OCI-M2 (cell line): ENCODE data around the gene PDGFC.
A peak's percentile ranks its signal among the peaks of the same experiment; 100 is the strongest.

Source experiments
- DNase-seq: peaks from one replicate; lab custom pipeline; 2025; ENCODE audit not compliant: unreplicated experiment; lab: John Stamatoyannopoulos, UW

The PDGFC gene, protein sequence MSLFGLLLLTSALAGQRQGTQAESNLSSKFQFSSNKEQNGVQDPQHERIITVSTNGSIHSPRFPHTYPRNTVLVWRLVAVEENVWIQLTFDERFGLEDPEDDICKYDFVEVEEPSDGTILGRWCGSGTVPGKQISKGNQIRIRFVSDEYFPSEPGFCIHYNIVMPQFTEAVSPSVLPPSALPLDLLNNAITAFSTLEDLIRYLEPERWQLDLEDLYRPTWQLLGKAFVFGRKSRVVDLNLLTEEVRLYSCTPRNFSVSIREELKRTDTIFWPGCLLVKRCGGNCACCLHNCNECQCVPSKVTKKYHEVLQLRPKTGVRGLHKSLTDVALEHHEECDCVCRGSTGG

DNA sequence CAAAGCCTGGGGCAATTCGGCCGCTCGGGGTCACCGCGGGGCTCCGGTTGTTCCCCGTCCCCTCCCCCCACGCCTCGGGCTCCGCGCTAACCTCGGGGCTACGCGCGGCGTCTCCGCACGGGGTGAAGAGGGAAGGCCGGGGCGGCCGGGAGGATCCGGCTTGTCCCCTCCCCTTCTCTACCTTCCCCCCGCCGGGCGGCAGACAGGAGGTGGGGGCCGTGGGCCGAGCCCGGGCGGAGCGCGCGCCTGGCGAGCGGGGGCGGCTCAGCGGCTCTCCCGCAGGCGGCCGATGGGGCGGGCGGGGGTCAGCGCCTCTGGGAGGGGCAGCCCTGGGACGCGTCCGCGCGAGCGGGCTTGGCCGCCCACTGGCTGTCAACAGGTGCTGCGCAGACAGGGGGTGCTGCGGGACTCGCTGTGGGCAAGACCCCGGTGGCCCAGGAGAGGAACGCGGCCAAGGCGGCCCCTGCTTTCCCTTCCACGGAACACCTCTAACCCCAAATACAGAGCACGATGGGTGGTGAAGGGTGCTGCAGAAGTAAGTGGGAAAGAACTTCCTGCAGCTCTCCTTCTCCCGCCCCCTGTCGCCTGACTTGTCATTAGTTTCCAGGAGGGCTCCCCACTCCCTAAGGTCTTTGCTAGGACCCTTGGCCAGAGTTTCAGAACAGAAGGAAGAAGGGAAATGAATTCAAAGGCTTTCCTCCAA lies at the start of gene PDGFC:
TSS of gene PDGFC (minus strand) at position 124 of the 703 bp plus-strand sequence. CDS start 896 bp downstream, outside the sequence.
- peak; percentile 64 for DNase-seq

DNA sequence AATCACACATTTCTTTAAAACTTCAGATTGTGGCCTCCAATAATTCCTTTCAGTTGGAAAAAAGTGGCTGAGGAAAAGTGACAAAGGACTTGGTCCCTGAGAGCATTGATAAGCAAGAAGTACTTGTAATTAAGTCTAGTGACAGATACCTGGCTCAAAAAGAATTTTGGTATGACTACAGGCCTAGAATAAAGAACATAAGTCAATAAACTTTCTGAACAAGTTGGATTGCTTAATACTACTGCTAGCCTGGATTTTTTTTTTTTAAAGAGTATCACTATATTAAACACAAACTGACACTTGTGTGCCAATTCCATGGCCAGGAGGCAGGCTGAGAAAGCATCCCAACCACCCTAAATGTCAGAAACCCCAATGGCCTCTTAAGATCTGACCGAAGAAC lies 49.3 kb upstream of the PDGFC start:
- no peak for DNase-seq

DNA sequence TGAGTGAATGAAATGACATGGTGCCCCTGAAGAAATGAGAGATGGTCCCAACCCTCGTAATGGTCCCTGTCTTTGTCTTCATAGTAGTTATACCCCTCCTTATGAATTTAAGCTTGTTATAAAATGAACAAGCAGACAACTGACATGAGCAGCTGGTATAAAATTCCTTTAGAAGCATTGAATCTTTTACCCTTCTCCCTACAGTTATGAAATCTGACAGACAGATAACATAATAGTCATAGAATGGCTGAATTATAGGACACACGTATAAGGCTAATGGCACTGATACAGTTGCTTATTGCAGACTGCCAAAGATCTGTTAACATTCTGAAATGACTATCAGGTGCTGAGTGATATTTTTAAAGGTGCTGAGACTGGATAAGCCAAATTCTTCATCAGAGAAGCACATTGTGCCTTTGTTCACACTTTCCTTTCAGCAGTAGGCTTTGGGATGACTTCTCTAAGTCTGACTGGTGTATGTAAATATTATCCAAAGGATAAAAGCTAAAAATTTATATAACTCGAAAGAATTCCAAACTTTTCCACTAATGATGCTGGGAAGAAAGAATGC lies 47.4 kb upstream of the PDGFC start:
- no peak for DNase-seq

- DNase-seq: no peak
Measured at GRCh38 chr4:157014621-157015591, 43.3 kb upstream of the PDGFC start.

DNA sequence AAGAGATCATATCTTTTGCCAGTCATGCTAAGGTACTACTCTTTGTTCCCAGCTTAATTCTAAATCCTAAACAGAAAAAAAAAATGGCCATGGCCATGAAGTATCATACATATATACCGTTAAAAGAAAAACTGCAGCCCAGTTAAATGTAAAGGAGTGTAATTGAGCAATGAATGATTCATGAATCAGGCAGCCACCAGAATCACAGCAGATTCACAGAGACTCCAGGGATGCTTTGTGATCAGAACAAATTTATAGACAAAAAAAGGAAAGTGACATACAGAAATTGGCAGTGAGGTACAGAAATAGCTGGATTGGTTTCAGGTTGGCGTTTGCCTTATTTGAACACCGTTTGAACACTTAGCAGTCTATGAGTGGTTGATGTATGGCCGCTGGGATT lies 42.1 kb upstream of the PDGFC start:
- no peak for DNase-seq

DNA sequence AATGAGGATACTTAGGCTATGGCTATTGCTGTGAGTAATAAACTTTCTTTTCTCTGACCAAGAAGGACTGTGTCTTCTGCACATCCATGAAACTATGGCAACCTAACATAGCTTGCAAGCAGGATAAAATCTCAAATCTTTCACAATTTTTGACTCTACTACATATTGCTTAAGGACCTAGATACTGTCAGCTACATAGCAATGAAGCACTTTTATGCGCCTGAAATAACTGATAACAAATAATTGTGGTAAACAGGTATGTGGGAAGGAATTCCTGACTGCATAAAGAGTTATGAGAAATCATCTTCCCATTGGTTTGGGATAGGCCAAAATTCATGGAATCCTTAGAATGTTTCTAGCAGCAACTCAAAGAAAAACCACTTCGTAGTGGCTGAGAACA lies 41.2 kb upstream of the PDGFC start:
- no peak for DNase-seq

DNA sequence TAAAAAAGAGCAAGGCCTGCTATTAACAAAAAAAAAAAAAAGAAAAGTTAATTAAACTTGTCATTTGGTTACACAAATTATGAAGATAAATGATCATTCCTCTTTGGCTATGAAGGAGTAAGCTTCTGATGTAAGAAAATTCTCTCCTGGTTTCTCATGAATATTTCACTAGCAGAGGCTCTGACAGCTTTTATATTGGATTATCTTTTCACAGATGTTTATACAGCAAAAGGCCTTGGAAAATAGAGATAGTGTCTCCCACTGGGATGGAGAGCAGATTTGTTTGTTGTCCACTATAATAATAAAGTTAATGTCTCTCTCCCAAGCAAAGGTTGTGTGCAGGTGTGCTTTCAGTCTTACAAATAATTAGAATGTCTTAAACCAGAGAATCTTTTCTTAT lies 40.7 kb upstream of the PDGFC start:
- DNase-seq: no peak

- no peak for DNase-seq
Measured at GRCh38 chr4:157010630-157011029, 39.0 kb upstream of the PDGFC start.

DNA sequence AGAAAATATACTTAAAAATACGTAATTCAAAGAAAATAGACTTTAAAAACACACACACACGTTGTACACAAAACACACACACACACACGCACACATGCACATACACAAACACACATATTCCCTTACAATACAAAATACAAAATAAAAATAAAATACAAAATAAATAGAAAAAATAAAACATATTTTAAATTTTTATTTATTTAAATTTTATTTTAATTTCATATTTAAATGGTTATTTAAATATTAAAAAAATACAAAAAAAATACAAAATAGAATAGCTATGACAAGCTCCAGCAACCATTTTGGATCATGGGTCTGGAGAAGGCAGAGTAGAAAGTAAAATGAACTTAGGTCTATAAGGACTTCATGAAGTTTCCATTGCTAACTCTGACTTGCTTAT lies 34.2 kb upstream of the PDGFC start:
- no peak for DNase-seq

DNA sequence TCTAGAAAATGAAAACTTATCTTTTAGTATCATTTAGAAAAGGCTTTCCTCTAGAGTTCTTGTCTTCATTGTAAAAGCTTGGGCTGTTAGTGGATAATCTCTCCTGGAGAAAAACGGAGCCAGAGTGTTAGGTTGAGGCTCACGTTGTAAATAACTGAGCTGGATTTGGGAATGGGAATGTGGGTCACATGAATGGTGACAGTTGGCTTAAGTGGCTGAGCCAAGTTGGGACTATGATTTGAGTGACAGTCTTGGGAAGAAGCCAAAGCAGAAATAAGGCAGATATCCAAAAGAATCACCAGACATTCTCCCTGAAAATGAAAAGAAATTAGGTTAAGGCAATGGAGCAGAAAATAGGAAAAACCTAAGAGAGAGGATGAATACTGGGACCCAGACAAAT lies 33.6 kb upstream of the PDGFC start:
- no peak for DNase-seq

DNA sequence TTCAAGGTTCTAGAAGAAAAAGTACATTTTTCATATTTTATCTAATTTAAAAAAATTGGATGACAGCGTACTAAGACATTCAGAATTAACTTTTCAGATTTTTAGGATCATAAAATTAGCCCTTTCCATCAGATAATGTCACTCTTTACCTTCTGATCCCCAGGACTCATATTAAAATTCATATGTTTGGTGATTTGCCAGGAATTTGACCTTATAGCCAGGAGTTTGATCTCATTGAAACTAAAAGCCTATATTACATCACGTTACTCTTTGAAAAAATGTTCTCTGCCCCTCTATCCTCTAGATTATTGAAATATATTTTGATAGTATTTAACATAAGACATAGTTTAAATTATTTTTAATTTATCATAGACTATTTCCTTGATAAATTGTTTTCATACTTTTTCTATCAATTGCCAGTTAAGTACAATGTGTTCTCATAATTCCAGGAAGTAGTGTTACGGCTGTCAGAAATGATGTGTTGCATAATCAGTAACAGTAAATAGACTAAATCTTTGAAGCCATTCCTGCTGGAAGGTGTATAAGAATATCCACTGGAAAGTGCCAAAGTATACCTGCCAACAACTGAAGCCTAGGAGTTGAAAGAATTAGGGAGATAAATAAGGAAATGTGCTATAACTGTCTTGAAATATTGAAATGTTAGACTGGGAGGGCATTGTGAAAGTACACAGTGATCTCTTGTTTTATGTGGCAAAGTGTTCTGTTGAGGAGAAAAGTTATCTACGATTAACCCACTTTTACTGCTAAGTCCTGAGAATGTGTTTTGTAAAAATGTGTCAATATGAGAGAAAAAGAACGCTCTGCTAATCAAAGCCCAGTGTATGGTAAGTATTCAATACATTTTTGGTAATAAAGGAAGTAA lies 32.9 kb upstream of the PDGFC start:
- DNase-seq: no peak

DNA sequence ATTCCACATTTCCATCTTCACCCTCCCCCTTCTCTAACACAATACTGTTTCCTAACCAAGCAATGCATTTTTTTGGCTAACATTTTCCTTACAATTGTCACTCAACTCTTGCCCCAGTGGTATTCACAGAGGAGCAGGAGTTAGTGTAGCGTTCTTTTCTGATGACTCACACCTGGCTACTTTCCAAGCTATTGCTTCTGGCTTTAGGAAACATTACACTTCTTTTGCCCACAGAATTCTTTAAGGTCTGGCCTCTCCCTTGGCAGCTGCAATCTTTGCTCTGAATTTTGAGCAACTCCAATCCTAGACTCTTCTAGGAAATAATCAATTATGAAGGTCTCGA lies 27.5 kb upstream of the PDGFC start:
- no peak for DNase-seq

DNA sequence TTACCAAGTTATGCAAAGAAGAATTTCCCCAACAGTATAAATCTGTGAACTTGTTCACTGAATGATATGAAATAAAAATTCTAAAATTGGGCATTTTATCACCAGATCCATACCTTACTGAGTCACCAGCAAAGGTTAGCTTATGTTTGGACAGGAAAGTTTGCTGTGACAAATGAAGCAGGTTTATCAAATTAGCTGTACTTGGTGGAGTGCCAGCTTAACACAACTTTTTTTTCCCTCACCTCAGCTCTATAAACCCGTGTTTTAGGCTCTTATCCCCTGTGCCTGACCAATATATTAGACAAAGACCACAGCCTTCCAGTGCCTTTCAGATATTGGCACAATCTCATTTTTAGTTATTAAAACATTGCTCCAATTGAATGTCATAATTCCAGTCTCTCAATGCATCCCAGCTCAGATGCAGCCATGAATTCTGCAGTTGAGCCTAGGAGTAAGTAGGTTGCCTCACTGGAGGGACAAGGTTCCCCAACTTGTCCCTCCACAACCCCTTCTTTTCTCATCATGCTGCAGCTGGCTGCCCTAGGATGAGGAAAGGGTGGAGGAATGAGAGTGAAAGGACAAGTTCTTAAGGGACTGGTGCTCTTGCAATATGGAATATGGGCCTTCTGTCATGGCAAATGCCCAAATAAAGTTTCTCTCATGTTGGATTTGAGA lies 27.0 kb upstream of the PDGFC start:
- no peak for DNase-seq

GRCh38 chr4:156992943-156993342 lies 21.3 kb upstream of the PDGFC start:
- DNase-seq: no peak

- DNase-seq: no peak
Measured at GRCh38 chr4:156991161-156991560, 19.6 kb upstream of the PDGFC start.

DNA sequence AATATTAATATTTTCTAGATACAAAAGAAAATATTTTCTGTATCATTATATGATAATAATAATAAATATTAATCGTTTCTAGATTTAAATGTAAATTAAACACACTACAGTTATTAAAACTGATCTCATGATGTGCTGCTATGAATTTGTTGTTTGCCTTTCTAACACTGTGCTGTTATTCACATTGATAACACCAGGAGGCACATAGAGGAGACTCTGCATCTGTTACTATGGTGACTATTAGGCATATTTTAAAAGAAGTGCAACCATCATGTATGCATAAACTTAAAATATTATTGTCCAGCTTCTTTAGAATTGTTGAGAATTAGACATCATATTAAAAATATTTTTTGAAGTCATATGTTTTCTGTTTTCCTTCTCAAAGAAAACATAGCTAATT lies 11.8 kb upstream of the PDGFC start:
- no peak for DNase-seq

DNA sequence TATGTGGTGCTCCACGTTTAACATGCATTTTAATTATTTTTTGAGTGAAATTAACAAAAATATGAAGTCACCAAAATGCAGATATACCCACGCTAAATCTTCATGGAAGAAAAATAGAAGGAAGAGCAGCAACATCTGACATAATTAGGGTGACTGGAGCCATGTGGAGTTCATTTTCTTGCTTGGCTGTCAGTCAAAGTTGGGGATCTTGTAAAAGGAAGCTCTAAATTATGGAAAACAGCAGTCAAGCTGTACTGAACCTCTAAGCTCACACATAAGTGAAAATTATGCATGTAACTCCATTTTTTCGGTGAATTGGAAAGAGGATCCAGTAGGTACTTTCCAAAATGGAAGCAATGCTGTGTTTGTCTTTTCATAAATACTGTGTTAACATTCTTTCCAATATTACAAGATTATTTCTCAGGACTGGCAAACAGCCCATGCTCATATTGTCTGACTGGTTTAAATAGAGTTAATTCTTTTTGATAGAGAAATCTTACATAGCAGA lies 9.7 kb upstream of the PDGFC start:
- no peak for DNase-seq

- no peak for DNase-seq
Measured at GRCh38 chr4:156977435-156978160, 6.0 kb upstream of the PDGFC start.

GRCh38 chr4:156976147-156976546 lies 4.5 kb upstream of the PDGFC start:
- DNase-seq: no peak
